A549 (cell line): ENCODE results near the gene RIMKLA.

Experiments used
- CEBPB ChIP-seq, 2 experiments: fragments of >200 bp in 1 of 2; sonication (Bioruptor Twin) in 1 of 2; formaldehyde crosslinking in 1 of 2; IDR thresholded peaks; 2 replicates each; pipeline ENCODE4 v1.6.1; 2012 to 2016
- KDM5A ChIP-seq: fragments of 200-600 bp; sonication (generic); IDR thresholded peaks from 2 replicates; pipeline ENCODE4 v1.6.1; 2016; ENCODE audit warnings: antibody characterized with exemption, mild to moderate bottlenecking
- PBX3 ChIP-seq: IDR thresholded peaks from 2 replicates; pipeline ENCODE4 v1.6.1; 2012
- ZFP36 ChIP-seq: fragments of 450-650 bp; IDR thresholded peaks from 2 replicates; pipeline ENCODE4 v1.6.1; 2014; ENCODE audit warnings: borderline replicate concordance; ENCODE audit not compliant: partially characterized antibody
- TF ChIP-seq, protein P1 (sequence below): fragments of >200 bp; sonication (Bioruptor Twin); formaldehyde crosslinking; IDR thresholded peaks from 3 replicates; pipeline ENCODE4 v1.5.1; 2016

GRCh38 chr1:42454403-42454802 is 73.8 kb downstream of the RIMKLA start:
- TF ChIP-seq, protein P1, sequence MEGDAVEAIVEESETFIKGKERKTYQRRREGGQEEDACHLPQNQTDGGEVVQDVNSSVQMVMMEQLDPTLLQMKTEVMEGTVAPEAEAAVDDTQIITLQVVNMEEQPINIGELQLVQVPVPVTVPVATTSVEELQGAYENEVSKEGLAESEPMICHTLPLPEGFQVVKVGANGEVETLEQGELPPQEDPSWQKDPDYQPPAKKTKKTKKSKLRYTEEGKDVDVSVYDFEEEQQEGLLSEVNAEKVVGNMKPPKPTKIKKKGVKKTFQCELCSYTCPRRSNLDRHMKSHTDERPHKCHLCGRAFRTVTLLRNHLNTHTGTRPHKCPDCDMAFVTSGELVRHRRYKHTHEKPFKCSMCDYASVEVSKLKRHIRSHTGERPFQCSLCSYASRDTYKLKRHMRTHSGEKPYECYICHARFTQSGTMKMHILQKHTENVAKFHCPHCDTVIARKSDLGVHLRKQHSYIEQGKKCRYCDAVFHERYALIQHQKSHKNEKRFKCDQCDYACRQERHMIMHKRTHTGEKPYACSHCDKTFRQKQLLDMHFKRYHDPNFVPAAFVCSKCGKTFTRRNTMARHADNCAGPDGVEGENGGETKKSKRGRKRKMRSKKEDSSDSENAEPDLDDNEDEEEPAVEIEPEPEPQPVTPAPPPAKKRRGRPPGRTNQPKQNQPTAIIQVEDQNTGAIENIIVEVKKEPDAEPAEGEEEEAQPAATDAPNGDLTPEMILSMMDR = no peak
- TF ChIP-seq KDM5A (no peak), CEBPB (IDR thresholded peaks at IDR 0.05) (no peak), ZFP36 (no peak), PBX3 (no peak)
